IMR-90 (cell line): Measurements from ENCODE around the gene ACOT12. TPM values are rescaled to one million over a fixed set of nuclear protein-coding genes. Genes with fewer than 3 reads are reported as not detected.

Source experiments
- ATAC-seq: fragments of 200-7000 bp; cut with Tn5 transposase; 2 replicates; pipeline ENCODE4 v1.9.1; 2020; ENCODE audit warnings: low read depth, mild to moderate bottlenecking, moderate library complexity
- BruUV-seq: library from RNA; stranded (reverse); fragments of 400-500 nt; replicated peaks from 2 replicates; lab custom pipeline; 2021; lab: Mats Ljungman, UMichigan
- CTCF ChIA-PET: fragments of 300-600 bp; formaldehyde crosslinking; extraction: SDS; loops from one replicate; lab custom pipeline; 2021; ENCODE audit warnings: antibody characterized with exemption; lab: Yijun Ruan, JAX
- POLR2A ChIA-PET: fragments of 300-600 bp; sonication (Branson Sonifier 250); formaldehyde crosslinking; loops from one replicate; lab custom pipeline; 2022; ENCODE audit warnings: antibody characterized with exemption; ENCODE audit not compliant: unreplicated experiment; lab: Charles Lee
- DNase-seq: peaks from one replicate; pipeline ENCODE4 v3.0.0; 2013
- H2AFZ ChIP-seq: replicated peaks from 2 replicates; pipeline ENCODE3; 2013; ENCODE audit warnings: low read length, mild to moderate bottlenecking; ENCODE audit not compliant: poor library complexity
- H2AK5ac ChIP-seq: 2 replicates; pipeline ENCODE4 v1.6.1; 2013; ENCODE audit warnings: low read depth, low read length, inconsistent platforms
- H2AK9ac ChIP-seq: replicated peaks from 2 replicates; pipeline ENCODE3; 2013; ENCODE audit warnings: mild to moderate bottlenecking, low read depth, low read length, moderate library complexity; ENCODE audit not compliant: poor library complexity
- H2BK120ac ChIP-seq: 2 replicates; pipeline ENCODE4 v1.6.1; 2013; ENCODE audit warnings: low read depth, low read length, inconsistent platforms
- H2BK15ac ChIP-seq: 3 replicates; pipeline ENCODE4 v1.6.1; 2013; ENCODE audit warnings: low read depth, low read length, inconsistent platforms
- H2BK20ac ChIP-seq: 2 replicates; pipeline ENCODE4 v1.6.1; 2013; ENCODE audit warnings: low read depth, mild to moderate bottlenecking, inconsistent platforms, low read length, moderate library complexity
- H2BK5ac ChIP-seq: 2 replicates; pipeline ENCODE4 v1.6.1; 2013; ENCODE audit warnings: mild to moderate bottlenecking, low read depth, low read length, inconsistent platforms; ENCODE audit not compliant: poor library complexity, severe bottlenecking
- H3K14ac ChIP-seq: replicated peaks from 2 replicates; pipeline ENCODE4 v1.6.1; 2013; ENCODE audit warnings: low read depth, low read length, inconsistent platforms
- H3K18ac ChIP-seq: 2 replicates; pipeline ENCODE4 v1.6.1; 2013; ENCODE audit warnings: low read depth, low read length, control low read depth
- H3K23ac ChIP-seq: 2 replicates; pipeline ENCODE4 v1.6.1; 2013; ENCODE audit warnings: low read depth, low read length, inconsistent platforms
- H3K27ac ChIP-seq: 2 replicates; pipeline ENCODE4 v1.5.1; 2013; ENCODE audit warnings: mild to moderate bottlenecking, control low read depth, low read length; ENCODE audit not compliant: insufficient read depth
- H3K27me3 ChIP-seq: 2 replicates; pipeline ENCODE4 v1.6.1; 2013; ENCODE audit warnings: low read length; ENCODE audit not compliant: control insufficient read depth, insufficient read depth
- H3K36me3 ChIP-seq: 2 replicates; pipeline ENCODE4 v1.6.1; 2013; ENCODE audit warnings: low read length, mixed read lengths; ENCODE audit not compliant: control insufficient read depth, insufficient read depth
- H3K4ac ChIP-seq: 2 replicates; pipeline ENCODE4 v1.6.1; 2013; ENCODE audit warnings: low read depth, low read length, inconsistent platforms
- H3K4me1 ChIP-seq: 2 replicates; pipeline ENCODE4 v1.6.1; 2013; ENCODE audit warnings: low read length, mixed read lengths; ENCODE audit not compliant: control insufficient read depth, insufficient read depth
- H3K4me2 ChIP-seq: 2 replicates; pipeline ENCODE4 v1.6.1; 2013; ENCODE audit warnings: low read depth, mild to moderate bottlenecking, control low read depth, low read length, moderate library complexity
- H3K4me3 ChIP-seq: 2 replicates; pipeline ENCODE4 v1.5.1; 2013; ENCODE audit warnings: low read depth, mild to moderate bottlenecking, control low read depth, low read length, moderate library complexity; ENCODE audit not compliant: insufficient read depth
- H3K56ac ChIP-seq: 2 replicates; pipeline ENCODE4 v1.6.1; 2013; ENCODE audit warnings: low read length, inconsistent platforms; ENCODE audit not compliant: insufficient read depth; ENCODE audit errors: extremely low read depth
- H3K79me1 ChIP-seq, 2 experiments: 2 replicates each; pipeline ENCODE4 v1.6.1; 2013; ENCODE audit warnings: low read length in 2 of 2, inconsistent platforms in 1 of 2, low read depth in 1 of 2
- H3K9ac ChIP-seq: 2 replicates; pipeline ENCODE4 v1.6.1; 2013; ENCODE audit warnings: low read depth, low read length, control low read depth
- H3K9me1 ChIP-seq: 2 replicates; pipeline ENCODE4 v1.6.1; 2013; ENCODE audit warnings: low read length, inconsistent platforms; ENCODE audit not compliant: insufficient read depth
- H3K9me3 ChIP-seq: 2 replicates; pipeline ENCODE4 v1.6.1; 2013; ENCODE audit warnings: low read length; ENCODE audit not compliant: control insufficient read depth, insufficient read depth
- H4K20me1 ChIP-seq: 2 replicates; pipeline ENCODE4 v1.6.1; 2013; ENCODE audit warnings: low read length, inconsistent platforms; ENCODE audit not compliant: insufficient read depth
- H4K5ac ChIP-seq: 2 replicates; pipeline ENCODE4 v1.6.1; 2013; ENCODE audit warnings: mild to moderate bottlenecking, low read depth, low read length, control low read depth
- H4K8ac ChIP-seq, 2 experiments: 2 replicates each; pipeline ENCODE4 v1.6.1; 2013; ENCODE audit warnings: low read depth in 2 of 2, low read length in 2 of 2, control low read depth in 1 of 2, inconsistent platforms in 1 of 2
- H4K91ac ChIP-seq: 2 replicates; pipeline ENCODE4 v1.6.1; 2013; ENCODE audit warnings: low read depth, low read length, inconsistent platforms; ENCODE audit not compliant: insufficient read depth
- BHLHE40 ChIP-seq: fragments of 150-350 bp; IDR thresholded peaks from 2 replicates; pipeline ENCODE4 v1.6.1; 2016; ENCODE audit warnings: mild to moderate bottlenecking, low read depth, low read length
- CEBPB ChIP-seq: IDR thresholded peaks from 2 replicates; pipeline ENCODE4 v1.6.1; 2012; ENCODE audit warnings: low read depth, low read length, improper control_type of control experiment
- CHD1 ChIP-seq: IDR thresholded peaks from 2 replicates; pipeline ENCODE4 v1.6.1; 2012; ENCODE audit warnings: low read depth, low read length, improper control_type of control experiment
- FOS ChIP-seq: fragments of 150-350 bp; IDR thresholded peaks from 2 replicates; pipeline ENCODE4 v1.6.1; 2016; ENCODE audit warnings: low read depth, low read length
- MAFK ChIP-seq: IDR thresholded peaks from 2 replicates; pipeline ENCODE4 v1.6.1; 2012; ENCODE audit warnings: low read depth, low read length, improper control_type of control experiment
- MAZ ChIP-seq: IDR thresholded peaks from 2 replicates; pipeline ENCODE4 v1.6.1; 2012; ENCODE audit warnings: low read depth, mild to moderate bottlenecking, low read length, improper control_type of control experiment, moderate library complexity, borderline replicate concordance
- MXI1 ChIP-seq: IDR thresholded peaks from 2 replicates; pipeline ENCODE4 v1.6.1; 2012; ENCODE audit warnings: low read depth, mild to moderate bottlenecking, low read length, moderate library complexity, borderline replicate concordance
- NFE2L2 ChIP-seq: fragments of 150-350 bp; IDR thresholded peaks from 2 replicates; pipeline ENCODE4 v1.6.1; 2016; ENCODE audit warnings: low read depth, mild to moderate bottlenecking, low read length
- POLR2A ChIP-seq: IDR thresholded peaks from 2 replicates; pipeline ENCODE4 v1.6.1; 2012; ENCODE audit warnings: mild to moderate bottlenecking, low read depth, low read length
- RAD21 ChIP-seq: IDR thresholded peaks from 2 replicates; pipeline ENCODE4 v1.6.1; 2012; ENCODE audit warnings: low read length, improper control_type of control experiment
- RCOR1 ChIP-seq: IDR thresholded peaks from 2 replicates; pipeline ENCODE4 v1.6.1; 2012; ENCODE audit warnings: mild to moderate bottlenecking, low read length, improper control_type of control experiment; ENCODE audit not compliant: insufficient replicate concordance
- RFX5 ChIP-seq: IDR thresholded peaks from 2 replicates; pipeline ENCODE4 v1.8.0; 2012; ENCODE audit warnings: low read depth, mild to moderate bottlenecking, low read length, moderate library complexity
- SMC3 ChIP-seq: fragments of 150-350 bp; IDR thresholded peaks from 2 replicates; pipeline ENCODE4 v1.6.1; 2016; ENCODE audit warnings: low read depth, mild to moderate bottlenecking, antibody characterized with exemption, low read length, moderate library complexity
- WGBS, 2 experiments: methylation state at CpG; one replicate each; pipeline versions ENCODE4 v1.1.5 to v1.1.7; 2013; ENCODE audit warnings: missing lambda C conversion rate in 2 of 2; ENCODE audit not compliant: insufficient read length in 1 of 2; ENCODE audit errors: extremely low coverage in 2 of 2; 5-methylcytosine and 5-hydroxymethylcytosine counted together
- dilution Hi-C: fragments of 300-500 bp; cut with HindIII; formaldehyde crosslinking; loops from one replicate; pipeline ENCODE4 v1.14.3; 2018; ENCODE audit warnings: low sequenced_read_pairs; ENCODE audit not compliant: unreplicated experiment
- in situ Hi-C: fragments of 300-500 bp; cut with MboI; formaldehyde crosslinking; loops from 3 replicates; pipeline ENCODE4 v1.14.3; 2019; ENCODE audit warnings: low sequenced_read_pairs, inconsistent platforms, mixed read lengths
- intact Hi-C: fragments of 100-400 bp; cut with micrococcal nuclease; formaldehyde crosslinking; loops from 2 replicates; pipeline ENCODE4 v1.10.0; 2022
- polyA plus RNA-seq, 3 experiments: library from polyadenylated mRNA; depleted of rRNA; stranded (reverse); fragments of >200 nt; gene quantifications; 2 replicates each; pipeline ENCODE4 v1.2.3, GENCODE V29; 2012; ENCODE audit warnings: low replicate concordance in 1 of 3
- total RNA-seq: library from RNA; depleted of rRNA; stranded (reverse); fragments of >200 nt; gene quantifications from 2 replicates; pipeline ENCODE4 v1.2.3, GENCODE V29; 2012
- TF ChIP-seq, protein P1 (sequence below): conservative IDR thresholded peaks from 2 replicates; pipeline ENCODE4 v1.5.1; 2012; ENCODE audit warnings: mild to moderate bottlenecking, low read depth, low read length, improper control_type of control experiment
- TF ChIP-seq, protein P2 (sequence below): fragments of 150-350 bp; IDR thresholded peaks from 2 replicates; pipeline ENCODE4 v1.6.1; 2016; ENCODE audit warnings: low read depth, mild to moderate bottlenecking, low read length, moderate library complexity, borderline replicate concordance
- TF ChIP-seq, protein P3 (sequence below): fragments of 150-350 bp; IDR thresholded peaks from 2 replicates; pipeline ENCODE4 v1.6.1; 2017; ENCODE audit warnings: mild to moderate bottlenecking, antibody characterized with exemption, low read length, low read depth

The ACOT12 gene
- total and polyA plus RNA-seq, 2 of the 4 experiments (the other 2 are of a cell fraction): not detected

DNA sequence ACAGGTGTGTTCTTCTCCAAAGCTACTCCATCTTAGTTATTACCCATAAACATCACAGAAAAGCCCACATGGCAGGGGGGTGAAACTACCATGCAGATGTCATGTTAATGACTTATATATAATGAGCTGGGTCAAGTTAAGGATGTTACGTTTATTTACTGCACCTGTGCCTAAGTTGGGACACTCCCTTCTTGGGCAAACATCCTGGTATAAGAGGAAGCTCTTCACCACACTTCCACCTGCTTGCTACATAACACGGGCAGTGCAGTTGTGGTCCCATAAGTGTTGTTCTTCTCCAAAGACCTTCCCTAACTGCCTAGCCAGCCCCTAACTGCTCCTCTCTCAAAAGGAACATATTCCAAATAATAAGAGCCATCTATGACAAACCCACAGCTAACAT, 101.8 kb downstream of the ACOT12 start:
- no peaks in the 10 kb centered on the region for H3K4me1 ChIP-seq
- H4K91ac ChIP-seq: no peak overlapping the region
- no peak overlapping the region for H2BK5ac ChIP-seq
- H3K79me1 ChIP-seq: peaks cover 17 to 40% of the 10 kb centered on the region in 2 experiments
- no peak overlapping the region for H3K4ac ChIP-seq
- H4K8ac ChIP-seq: no peak overlapping the region
- H3K27me3 ChIP-seq: no peaks in the 10 kb centered on the region
- no TSS peak for BruUV-seq
- no peak overlapping the region for H2AK5ac ChIP-seq
- TF ChIP-seq FOS (no peak), BHLHE40 (no peak), RCOR1 (no peak), RAD21 (no peak), MXI1 (no peak), NFE2L2 (no peak), MAFK (no peak), MAZ (no peak), CHD1 (no peak), POLR2A (no peak), RFX5 (no peak), SMC3 (no peak), CEBPB (no peak)
- TF ChIP-seq, protein P1, sequence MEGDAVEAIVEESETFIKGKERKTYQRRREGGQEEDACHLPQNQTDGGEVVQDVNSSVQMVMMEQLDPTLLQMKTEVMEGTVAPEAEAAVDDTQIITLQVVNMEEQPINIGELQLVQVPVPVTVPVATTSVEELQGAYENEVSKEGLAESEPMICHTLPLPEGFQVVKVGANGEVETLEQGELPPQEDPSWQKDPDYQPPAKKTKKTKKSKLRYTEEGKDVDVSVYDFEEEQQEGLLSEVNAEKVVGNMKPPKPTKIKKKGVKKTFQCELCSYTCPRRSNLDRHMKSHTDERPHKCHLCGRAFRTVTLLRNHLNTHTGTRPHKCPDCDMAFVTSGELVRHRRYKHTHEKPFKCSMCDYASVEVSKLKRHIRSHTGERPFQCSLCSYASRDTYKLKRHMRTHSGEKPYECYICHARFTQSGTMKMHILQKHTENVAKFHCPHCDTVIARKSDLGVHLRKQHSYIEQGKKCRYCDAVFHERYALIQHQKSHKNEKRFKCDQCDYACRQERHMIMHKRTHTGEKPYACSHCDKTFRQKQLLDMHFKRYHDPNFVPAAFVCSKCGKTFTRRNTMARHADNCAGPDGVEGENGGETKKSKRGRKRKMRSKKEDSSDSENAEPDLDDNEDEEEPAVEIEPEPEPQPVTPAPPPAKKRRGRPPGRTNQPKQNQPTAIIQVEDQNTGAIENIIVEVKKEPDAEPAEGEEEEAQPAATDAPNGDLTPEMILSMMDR: no peak
- TF ChIP-seq, protein P2, sequence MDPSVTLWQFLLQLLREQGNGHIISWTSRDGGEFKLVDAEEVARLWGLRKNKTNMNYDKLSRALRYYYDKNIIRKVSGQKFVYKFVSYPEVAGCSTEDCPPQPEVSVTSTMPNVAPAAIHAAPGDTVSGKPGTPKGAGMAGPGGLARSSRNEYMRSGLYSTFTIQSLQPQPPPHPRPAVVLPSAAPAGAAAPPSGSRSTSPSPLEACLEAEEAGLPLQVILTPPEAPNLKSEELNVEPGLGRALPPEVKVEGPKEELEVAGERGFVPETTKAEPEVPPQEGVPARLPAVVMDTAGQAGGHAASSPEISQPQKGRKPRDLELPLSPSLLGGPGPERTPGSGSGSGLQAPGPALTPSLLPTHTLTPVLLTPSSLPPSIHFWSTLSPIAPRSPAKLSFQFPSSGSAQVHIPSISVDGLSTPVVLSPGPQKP: no peak
- TF ChIP-seq, protein P3, sequence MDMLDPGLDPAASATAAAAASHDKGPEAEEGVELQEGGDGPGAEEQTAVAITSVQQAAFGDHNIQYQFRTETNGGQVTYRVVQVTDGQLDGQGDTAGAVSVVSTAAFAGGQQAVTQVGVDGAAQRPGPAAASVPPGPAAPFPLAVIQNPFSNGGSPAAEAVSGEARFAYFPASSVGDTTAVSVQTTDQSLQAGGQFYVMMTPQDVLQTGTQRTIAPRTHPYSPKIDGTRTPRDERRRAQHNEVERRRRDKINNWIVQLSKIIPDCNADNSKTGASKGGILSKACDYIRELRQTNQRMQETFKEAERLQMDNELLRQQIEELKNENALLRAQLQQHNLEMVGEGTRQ: no peak
- H4K20me1 ChIP-seq: peaks cover 13% of the 10 kb centered on the region; the same call in 1 of the 2 replicates
- no peak overlapping the region for H3K4me3 ChIP-seq
- H3K9me3 ChIP-seq: peaks cover 4% of the 10 kb centered on the region; the same call in 1 of the 2 replicates
- DNase-seq: no peak
- H2AFZ ChIP-seq: no peak overlapping the region
- in situ Hi-C loops: loop anchor here (10.0 kb wide), 1 partner anchor 607 kb away; no protein-coding TSS in a partner anchor
- no peak overlapping the region for H2BK120ac ChIP-seq
- H3K27ac ChIP-seq: no peak overlapping the region
- H3K14ac ChIP-seq: no peak overlapping the region
- ChIA-PET CTCF (no interaction called here), POLR2A (interaction anchor here (0.8 kb wide), 1 partner anchor 9 kb away, joined by 3 read pairs; the partner anchor contains the start of gene ZCCHC9)
- no peak overlapping the region for H4K5ac ChIP-seq
- H3K56ac ChIP-seq: no peak overlapping the region
- H2AK9ac ChIP-seq: no peak overlapping the region
- H3K9me1 ChIP-seq: peaks cover 6% of the 10 kb centered on the region; the same call in 1 of the 2 replicates
- intact Hi-C loops: loop anchor here (10.0 kb wide), 2 partner anchors 47 to 327 kb away; partner anchors contain the start of gene RASGRF2
- H3K36me3 ChIP-seq: no peaks in the 10 kb centered on the region
- no peak overlapping the region for H2BK20ac ChIP-seq
- ATAC-seq: no peak
- dilution Hi-C loops: no loop called here
- H3K18ac ChIP-seq: no peak overlapping the region
- 80% methylated on average over 1 of the region's 2 CpGs; no CpG with 5 or more reads in 1 of the 2 experiments for WGBS, 2 experiments
- H3K9ac ChIP-seq: no peak overlapping the region
- no peak overlapping the region for H3K4me2 ChIP-seq
- H2BK15ac ChIP-seq: no peak overlapping the region
- no peak overlapping the region for H3K23ac ChIP-seq
